ENCODE measurements around the gene ATXN7L3. TPM values are rescaled to one million over a fixed set of nuclear protein-coding genes. Genes with fewer than 3 reads are reported as not detected.
"Not testable (repeated sequence)": the region's sequence is repeated elsewhere in the genome, so short reads cannot be mapped to it uniquely, and the experiment has no call there.

ATXN7L3 gene
- total RNA-seq, 2 experiments from 2014 or later = 58.1 to 62.3 TPM

DNA sequence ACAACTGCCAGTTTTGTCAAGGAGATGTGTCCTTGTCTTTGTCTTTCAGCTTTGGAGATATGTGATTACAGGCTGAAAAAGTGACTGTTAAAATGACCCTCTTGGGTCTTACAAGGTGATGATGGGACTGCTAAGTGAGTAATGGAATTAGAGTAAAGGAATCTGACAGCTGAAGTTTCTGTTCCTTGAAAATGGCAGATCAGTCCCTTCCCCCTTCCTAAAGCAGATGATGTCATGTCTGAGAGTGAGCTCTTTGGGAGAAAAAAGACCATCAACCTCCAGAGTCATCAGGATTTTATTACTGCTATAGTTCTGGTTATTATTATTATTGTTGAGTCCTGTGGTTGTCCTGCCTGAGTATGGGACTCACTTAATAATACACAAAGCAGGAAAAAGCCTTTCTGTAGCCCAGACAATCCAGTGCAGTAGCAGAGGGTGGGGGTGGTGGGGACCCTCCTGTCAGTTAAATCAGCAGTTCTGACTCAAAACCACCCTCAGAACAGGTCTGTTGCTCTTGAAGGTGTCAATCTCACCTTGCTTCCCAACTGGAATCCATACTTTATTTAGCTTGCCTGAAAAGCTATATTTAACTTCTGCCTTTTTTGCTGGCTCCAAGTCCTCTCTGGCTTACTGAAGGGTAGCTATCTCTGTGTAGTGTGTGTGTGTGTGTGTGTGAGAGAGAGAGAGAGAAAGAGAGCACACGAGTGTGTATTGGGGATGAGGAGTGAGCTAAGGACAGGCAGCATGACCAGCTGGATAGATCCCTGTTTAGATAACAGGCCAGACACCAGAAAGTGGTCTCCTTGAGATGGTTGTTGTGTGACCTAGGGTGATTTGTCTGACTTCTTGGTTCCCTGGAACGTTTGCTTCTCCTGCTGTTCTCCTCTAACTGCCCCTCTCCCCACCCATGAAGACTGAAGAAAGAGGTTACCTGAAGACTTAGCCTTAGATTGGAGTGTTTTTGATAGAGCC is 53.0 kb downstream of the ATXN7L3 start:
- no peak for DNase-seq
- H3K27ac Mint-ChIP-seq = no peak overlapping the region
- no peaks in the 10 kb centered on the region for H3K9me3 Mint-ChIP-seq
- TF ChIP-seq, protein P1, sequence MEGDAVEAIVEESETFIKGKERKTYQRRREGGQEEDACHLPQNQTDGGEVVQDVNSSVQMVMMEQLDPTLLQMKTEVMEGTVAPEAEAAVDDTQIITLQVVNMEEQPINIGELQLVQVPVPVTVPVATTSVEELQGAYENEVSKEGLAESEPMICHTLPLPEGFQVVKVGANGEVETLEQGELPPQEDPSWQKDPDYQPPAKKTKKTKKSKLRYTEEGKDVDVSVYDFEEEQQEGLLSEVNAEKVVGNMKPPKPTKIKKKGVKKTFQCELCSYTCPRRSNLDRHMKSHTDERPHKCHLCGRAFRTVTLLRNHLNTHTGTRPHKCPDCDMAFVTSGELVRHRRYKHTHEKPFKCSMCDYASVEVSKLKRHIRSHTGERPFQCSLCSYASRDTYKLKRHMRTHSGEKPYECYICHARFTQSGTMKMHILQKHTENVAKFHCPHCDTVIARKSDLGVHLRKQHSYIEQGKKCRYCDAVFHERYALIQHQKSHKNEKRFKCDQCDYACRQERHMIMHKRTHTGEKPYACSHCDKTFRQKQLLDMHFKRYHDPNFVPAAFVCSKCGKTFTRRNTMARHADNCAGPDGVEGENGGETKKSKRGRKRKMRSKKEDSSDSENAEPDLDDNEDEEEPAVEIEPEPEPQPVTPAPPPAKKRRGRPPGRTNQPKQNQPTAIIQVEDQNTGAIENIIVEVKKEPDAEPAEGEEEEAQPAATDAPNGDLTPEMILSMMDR (IDR thresholded peaks at IDR 0.05) = no peak
- H3K4me1 Mint-ChIP-seq (ENCODE audit: low read depth) = no peaks in the 10 kb centered on the region
- no peak for ATAC-seq
- no peak overlapping the region for H3K4me3 Mint-ChIP-seq
- POLR2A ChIA-PET = interaction anchor here (1.0 kb wide), 1 partner anchor 23 kb away, joined by 3 read pairs; the partner anchor contains the start of gene ASB16
- intact Hi-C loops (cut with micrococcal nuclease) = no loop called here
- CTCF ChIA-PET = interaction anchor here (0.9 to 1.4 kb wide), 3 partner anchors 20 to 63 kb away, joined by 3 to 4 read pairs (median 4); partner anchors contain the start of gene TMUB2
- no peaks in the 10 kb centered on the region for H3K27me3 Mint-ChIP-seq
- peaks cover 36% of the 10 kb centered on the region for H3K36me3 Mint-ChIP-seq (ENCODE audit: low read depth)

DNA sequence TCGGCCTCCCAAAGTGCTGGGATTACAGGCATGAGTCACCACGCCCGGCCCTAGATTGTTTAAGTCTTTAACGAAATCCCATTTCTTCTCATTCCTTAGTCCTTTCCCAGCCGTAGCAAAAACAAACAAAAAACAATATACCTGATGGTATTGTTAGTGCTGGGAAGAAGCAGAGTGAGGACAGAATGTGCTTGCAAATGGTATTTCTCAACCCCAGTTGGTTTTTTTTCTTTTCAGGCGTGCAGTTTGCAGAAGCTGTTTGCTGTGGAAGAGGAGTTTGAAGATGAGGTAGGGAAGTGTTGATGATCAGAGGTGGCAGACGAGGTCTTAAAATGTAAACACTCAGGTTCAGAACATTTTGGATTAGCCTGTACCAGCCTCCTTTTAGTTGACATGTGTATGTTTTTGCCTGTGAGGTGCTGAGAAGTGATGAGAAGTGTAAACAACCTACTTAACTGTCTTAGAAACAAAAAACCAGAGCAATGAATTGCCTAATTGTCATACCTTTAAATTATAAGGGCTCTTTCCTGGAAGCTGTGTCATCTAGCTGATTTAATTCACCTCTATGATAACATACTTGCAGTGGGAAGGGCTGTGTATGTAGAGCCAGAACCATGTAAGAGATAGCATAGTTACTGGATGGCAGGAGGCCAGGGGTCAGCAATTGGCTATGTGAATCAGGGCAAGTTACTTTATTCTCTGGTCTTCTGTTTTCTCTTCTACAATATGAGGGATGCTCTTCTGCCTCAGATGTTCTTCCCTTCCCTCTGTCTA is 54.5 kb downstream of the ATXN7L3 start:
- peaks cover 6% of the 10 kb centered on the region for H3K4me1 Mint-ChIP-seq (ENCODE audit: low read depth)
- H3K4me3 Mint-ChIP-seq = no peak overlapping the region
- TF ChIP-seq, protein P1 (IDR thresholded peaks at IDR 0.05) = no peak

DNA sequence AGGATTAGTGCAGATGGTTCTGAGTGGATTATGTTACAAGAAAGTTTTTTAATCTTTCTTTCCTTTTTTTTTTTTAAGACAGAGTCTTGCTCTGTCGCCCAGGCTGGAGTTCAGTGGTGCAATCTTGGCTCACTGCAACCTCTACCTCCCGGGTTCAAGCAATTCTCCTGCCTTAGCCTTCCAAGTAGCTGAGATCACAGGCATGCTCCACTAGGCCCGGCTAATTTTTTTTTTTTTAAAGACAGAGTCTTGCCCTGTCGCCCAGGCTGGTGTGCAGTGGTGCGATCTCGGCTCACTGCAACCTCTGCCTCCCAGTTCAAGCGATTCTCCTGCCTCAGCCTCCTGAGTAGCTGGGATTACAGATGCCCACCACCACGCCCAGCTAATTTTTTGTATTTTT is 55.8 kb downstream of the ATXN7L3 start:
- H3K4me1 Mint-ChIP-seq (ENCODE audit: low read depth); H3K27ac Mint-ChIP-seq; DNase-seq; H3K27me3 Mint-ChIP-seq; intact Hi-C loops (cut with micrococcal nuclease); ATAC-seq; H3K9me3 Mint-ChIP-seq: not testable (repeated sequence)
- peaks cover 25% of the 10 kb centered on the region for H3K36me3 Mint-ChIP-seq (ENCODE audit: low read depth)
- ChIA-PET CTCF (interaction anchor here (2.0 kb wide), 1 partner anchor 206 kb away, joined by 4 read pairs; no protein-coding TSS in a partner anchor), POLR2A (interaction anchor here (0.6 to 2.3 kb wide), 2 partner anchors 42 to 993 kb away, joined by 3 to 8 read pairs; partner anchors contain the start of gene TMUB2)
- peak overlapping the region; percentile 26 for H3K4me3 Mint-ChIP-seq

More for the DNA sequence above, 54.5 kb downstream of the ATXN7L3 start:
- peaks cover 29% of the 10 kb centered on the region for H3K36me3 Mint-ChIP-seq (ENCODE audit: low read depth)
- no peak for ATAC-seq
- intact Hi-C loops (cut with micrococcal nuclease) = no loop called here
- no peak overlapping the region for H3K27ac Mint-ChIP-seq
- no peaks in the 10 kb centered on the region for H3K27me3 Mint-ChIP-seq
- POLR2A ChIA-PET = interaction anchor here (0.6 to 1.1 kb wide), 5 partner anchors 14 to 235 kb away, joined by 3 to 4 read pairs (median 3); partner anchors contain the start of genes ASB16 and HDAC5
- CTCF ChIA-PET = interaction anchor here (0.8 to 2.0 kb wide), 2 partner anchors 23 to 205 kb away, joined by 3 to 4 read pairs; no protein-coding TSS in a partner anchor
- H3K9me3 Mint-ChIP-seq = no peaks in the 10 kb centered on the region
- DNase-seq = no peak

Small RNAs within 50 kb of the gene (microRNA-seq; reads per million reads assigned to microRNA genes)
- 2.1 reads per million for gene MIR6782 (ENCODE audit: borderline microRNAs expressed, borderline replicate concordance)

Other genes with a start within 250 kb of the ATXN7L3 start
- under 1 TPM in 1 of 2 experiments, not detected in 1; 0.29 TPM for gene PYY, start 245.9 kb downstream of the ATXN7L3 start, total RNA-seq
- 1 to 10 TPM; 1.7 to 2.4 TPM for gene NAGS, start 195.3 kb downstream of the ATXN7L3 start, total RNA-seq
- gene TMEM101, start 184.9 kb downstream of the ATXN7L3 start, total RNA-seq = 10 to 100 TPM; 26.1 to 28.5 TPM
- gene LSM12, start 133.2 kb downstream of the ATXN7L3 start, total RNA-seq = 100 to 1,000 TPM; 104 to 110 TPM
- gene G6PC3, start 129.1 kb downstream of the ATXN7L3 start, total RNA-seq = 10 to 100 TPM; 20.2 to 20.7 TPM
- gene HDAC5, start 76.2 kb downstream of the ATXN7L3 start, total RNA-seq = 10 to 100 TPM; 19.1 to 19.3 TPM
- gene HROB, start 58.0 kb downstream of the ATXN7L3 start, total RNA-seq = 10 to 100 TPM; 16.8 to 17.9 TPM
- under 1 TPM; 0.18 to 0.27 TPM for gene ASB16, start 29.2 kb downstream of the ATXN7L3 start, total RNA-seq
- 10 to 100 TPM; 17.5 TPM for gene TMUB2, start 12.9 kb downstream of the ATXN7L3 start, total RNA-seq
- 100 to 1,000 TPM; 129 to 135 TPM for gene UBTF, start 19.8 kb upstream of the ATXN7L3 start, total RNA-seq
- not detected for gene SLC4A1, start 68.3 kb upstream of the ATXN7L3 start, total RNA-seq
- gene RUNDC3A, start 108.7 kb upstream of the ATXN7L3 start, total RNA-seq = under 1 TPM in 1 of 2 experiments, not detected in 1; 0.22 TPM
- gene SLC25A39, start 124.9 kb upstream of the ATXN7L3 start, total RNA-seq = 100 to 1,000 TPM; 149 to 153 TPM
- 10 to 100 TPM; 34.8 to 35.5 TPM for gene GRN, start 145.4 kb upstream of the ATXN7L3 start, total RNA-seq
- gene FAM171A2, start 164.0 kb upstream of the ATXN7L3 start, total RNA-seq = under 1 TPM; 0.43 to 0.78 TPM
- gene ITGA2B, start 189.8 kb upstream of the ATXN7L3 start, total RNA-seq = 1 to 10 TPM; 1.1 to 1.7 TPM

Measured in activated CD8-positive, alpha-beta T cell treated with anti-CD3 and anti-CD28 coated beads for 36 hours (primary cell).